ENCODE results near the gene IRAK2. TPM values are rescaled to one million over a fixed set of nuclear protein-coding genes. Genes with fewer than 3 reads are reported as not detected.
"Not testable (repeated sequence)": the region's sequence is repeated elsewhere in the genome, so short reads cannot be mapped to it uniquely, and the experiment has no call there.

Gene IRAK2, protein sequence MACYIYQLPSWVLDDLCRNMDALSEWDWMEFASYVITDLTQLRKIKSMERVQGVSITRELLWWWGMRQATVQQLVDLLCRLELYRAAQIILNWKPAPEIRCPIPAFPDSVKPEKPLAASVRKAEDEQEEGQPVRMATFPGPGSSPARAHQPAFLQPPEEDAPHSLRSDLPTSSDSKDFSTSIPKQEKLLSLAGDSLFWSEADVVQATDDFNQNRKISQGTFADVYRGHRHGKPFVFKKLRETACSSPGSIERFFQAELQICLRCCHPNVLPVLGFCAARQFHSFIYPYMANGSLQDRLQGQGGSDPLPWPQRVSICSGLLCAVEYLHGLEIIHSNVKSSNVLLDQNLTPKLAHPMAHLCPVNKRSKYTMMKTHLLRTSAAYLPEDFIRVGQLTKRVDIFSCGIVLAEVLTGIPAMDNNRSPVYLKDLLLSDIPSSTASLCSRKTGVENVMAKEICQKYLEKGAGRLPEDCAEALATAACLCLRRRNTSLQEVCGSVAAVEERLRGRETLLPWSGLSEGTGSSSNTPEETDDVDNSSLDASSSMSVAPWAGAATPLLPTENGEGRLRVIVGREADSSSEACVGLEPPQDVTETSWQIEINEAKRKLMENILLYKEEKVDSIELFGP
- total RNA-seq (2014; rRNA removed; shearing (Covaris generic); ENCODE audit: low replicate concordance) = 5.0 and 6.1 TPM in 2 replicates

DNA sequence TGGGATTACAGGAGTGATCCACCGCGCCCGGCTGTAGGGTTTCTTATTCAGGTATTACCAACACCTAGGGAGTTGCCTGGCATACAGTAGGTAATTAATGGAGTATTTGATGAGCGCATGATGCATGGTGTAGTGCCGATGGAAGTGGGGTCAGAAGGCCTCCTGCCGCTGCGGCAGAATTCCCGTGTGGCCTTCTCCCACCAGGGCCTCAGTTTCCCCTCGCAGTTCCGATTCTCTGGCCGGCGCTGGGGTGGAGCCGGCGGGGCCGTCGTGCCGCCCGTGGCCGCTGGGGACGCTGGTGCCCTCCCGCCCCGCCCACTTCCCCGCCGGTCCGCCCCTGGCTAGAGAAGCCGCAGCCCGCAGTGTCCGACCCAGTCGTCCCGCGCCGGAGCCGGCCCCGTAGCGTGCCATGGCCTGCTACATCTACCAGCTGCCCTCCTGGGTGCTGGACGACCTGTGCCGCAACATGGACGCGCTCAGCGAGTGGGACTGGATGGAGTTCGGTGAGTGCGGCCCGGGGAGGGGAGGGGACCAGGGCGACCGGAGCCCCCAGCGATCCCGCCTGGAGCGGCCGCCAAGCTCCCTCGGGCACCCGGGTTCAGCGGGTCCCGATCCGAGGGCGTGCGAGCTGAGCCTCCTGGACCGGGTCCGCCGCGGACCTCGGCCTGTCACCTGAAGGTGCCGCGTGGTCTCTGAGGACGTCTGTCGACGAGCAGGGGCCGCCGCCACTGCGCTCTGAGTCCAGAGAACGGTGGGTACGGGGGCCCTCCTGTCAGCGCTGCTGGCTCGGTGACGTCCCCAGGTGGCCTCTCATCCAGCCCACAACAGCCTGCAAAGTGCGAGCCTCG lies at the start of gene IRAK2:
Gene IRAK2, plus strand, starts transcription at position 374 of the 848 bp plus-strand sequence. Its CDS starts 36 bp downstream, at position 410.
- Histone ChIP-seq H3K9me3 (no peaks in the 10 kb centered on the region), H3K4me3 (peak within 1 kb of the TSS; percentile 71), H3K36me3 (no peaks in the 10 kb centered on the region), H3K27me3 (no peaks in the 10 kb centered on the region)
- peak; percentile 68 for DNase-seq

DNA sequence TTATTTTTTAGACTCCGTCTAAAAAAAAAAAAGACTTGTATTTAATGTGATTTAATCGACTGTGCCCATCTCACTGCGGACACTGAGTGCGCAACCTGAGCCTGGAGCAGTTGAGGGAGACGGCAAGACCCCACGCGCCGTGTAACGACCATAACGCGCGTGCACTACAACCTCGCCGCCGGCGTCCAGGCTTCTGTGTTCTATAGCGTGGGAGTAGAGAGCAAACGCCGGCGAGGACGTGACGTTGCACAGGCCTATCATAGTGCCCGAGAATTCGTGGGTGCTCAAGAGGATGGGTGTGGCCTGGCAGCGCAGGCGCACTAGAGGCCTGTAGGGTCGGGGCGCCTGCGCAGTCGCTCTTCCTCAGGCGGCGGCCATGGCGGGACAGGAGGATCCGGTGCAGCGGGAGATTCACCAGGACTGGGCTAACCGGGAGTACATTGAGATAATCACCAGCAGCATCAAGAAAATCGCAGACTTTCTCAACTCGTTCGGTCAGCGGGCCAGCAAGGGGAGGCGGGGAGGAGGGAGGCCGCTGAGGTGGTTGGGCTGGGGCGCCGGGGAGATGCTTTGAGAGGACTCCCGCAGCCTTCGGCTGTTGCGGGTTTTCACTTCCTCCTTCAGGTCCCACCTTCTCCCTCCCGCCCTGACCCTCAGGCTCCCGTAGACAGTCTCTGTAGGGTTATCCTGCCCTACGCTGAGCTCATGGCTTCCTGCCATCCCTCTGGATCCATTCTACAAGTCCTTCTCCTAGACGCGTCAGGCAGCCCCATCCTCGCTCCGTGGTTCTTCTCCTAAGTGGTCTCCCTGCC lies 49.2 kb upstream of the IRAK2 start, which contains the start of gene BRK1:
Gene BRK1, plus strand, starts transcription at position 350 of the 812 bp plus-strand sequence. Its CDS starts 27 bp downstream, at position 377.
- peak; percentile 91 for DNase-seq
- no peaks in the 10 kb centered on the region for H3K9me3 ChIP-seq
- H3K4me3 ChIP-seq = peak within 1 kb of the TSS; percentile 79
- H3K27me3 ChIP-seq = no peaks in the 10 kb centered on the region
- no peaks in the 10 kb centered on the region for H3K36me3 ChIP-seq

DNA sequence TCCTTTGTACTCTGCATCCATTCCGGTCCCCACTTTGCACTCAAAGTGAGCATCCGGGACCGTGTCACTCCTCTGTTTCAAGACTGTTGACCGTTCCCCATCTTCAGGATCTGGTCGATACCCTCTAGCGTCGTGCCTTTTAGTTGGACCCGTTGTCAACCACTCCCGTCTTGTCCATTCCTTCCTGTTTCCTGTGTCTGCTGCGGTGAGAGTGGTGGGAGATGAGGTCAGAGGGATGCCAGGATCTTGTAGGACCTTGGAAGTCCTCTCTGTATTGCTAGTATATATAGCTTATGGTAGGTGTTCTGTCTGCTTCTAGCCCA lies 48.6 kb upstream of the IRAK2 start:
- H3K9me3 ChIP-seq = no peaks in the 10 kb centered on the region
- peak; percentile 17 for DNase-seq
- peak overlapping the region; percentile 79 for H3K4me3 ChIP-seq
- no peaks in the 10 kb centered on the region for H3K27me3 ChIP-seq
- no peaks in the 10 kb centered on the region for H3K36me3 ChIP-seq

DNA sequence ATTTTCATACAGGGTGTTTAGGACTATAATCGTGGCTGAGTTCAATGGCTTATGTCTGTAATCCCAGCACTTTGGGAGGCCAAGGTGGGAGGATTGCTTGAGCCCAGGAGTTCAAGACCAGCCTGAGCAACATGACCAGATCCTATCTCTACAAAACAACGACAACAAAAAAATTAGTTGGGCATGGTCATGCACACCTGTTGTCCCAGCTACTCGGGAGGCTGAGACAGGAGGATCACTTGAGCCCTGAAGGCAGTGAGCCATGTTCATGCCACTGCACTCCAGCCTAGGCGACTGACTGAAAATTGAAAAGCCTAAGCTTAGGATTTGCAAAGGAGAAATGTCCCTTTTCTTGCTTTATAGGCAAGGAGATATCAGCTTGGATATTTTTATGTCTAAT lies 47.8 kb upstream of the IRAK2 start:
- no peaks in the 10 kb centered on the region for H3K9me3 ChIP-seq
- H3K27me3 ChIP-seq = no peaks in the 10 kb centered on the region
- DNase-seq = no peak
- no peaks in the 10 kb centered on the region; the same call in 1 of the 2 replicates for H3K36me3 ChIP-seq
- peak overlapping the region; percentile 79 for H3K4me3 ChIP-seq

DNA sequence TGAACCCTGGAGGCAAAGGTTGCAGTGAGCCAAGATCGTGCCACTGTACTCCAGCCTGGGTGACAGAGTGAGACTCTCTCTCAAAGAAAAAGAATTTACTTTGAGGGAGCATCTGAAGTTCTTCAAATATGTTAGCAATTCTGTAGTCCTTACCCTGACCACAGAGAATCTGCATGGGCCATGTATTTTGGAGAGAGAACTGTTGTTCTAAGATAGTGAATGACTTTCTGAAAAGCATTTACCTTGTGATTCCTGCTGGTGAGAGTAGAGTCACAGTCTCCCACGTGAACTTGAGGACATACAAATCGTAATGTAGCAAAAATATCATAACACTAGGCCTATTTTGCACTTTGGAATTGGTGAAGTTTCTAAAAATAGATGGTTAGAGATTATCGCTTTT lies 45.3 kb upstream of the IRAK2 start:
- peaks cover 2% of the 10 kb centered on the region; the same call in 1 of the 2 replicates for H3K36me3 ChIP-seq
- H3K9me3 ChIP-seq = no peaks in the 10 kb centered on the region
- H3K27me3 ChIP-seq = no peaks in the 10 kb centered on the region
- no peak overlapping the region for H3K4me3 ChIP-seq
- DNase-seq = no peak

DNA sequence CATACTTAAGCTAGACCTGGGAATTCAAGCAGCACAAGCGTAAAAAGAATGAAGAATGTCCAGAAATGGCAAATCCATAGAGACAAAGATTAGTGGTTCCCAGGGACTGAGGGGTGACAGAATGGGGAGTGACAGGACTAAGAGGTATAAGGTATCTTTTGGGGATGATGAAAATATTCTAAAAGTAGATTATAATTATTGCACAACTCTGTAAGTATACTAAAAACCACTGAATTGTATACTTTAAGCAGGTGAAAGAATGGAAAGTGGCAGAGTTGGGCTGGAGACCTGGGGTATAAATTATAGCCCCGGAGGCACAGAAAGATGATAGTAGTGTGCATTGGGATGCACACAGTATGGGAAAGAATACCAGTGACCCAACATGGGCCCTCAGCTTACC lies 43.7 kb upstream of the IRAK2 start:
- H3K27me3 ChIP-seq = no peaks in the 10 kb centered on the region
- DNase-seq = no peak
- no peak overlapping the region for H3K4me3 ChIP-seq
- no peaks in the 10 kb centered on the region for H3K9me3 ChIP-seq
- H3K36me3 ChIP-seq = peaks cover 7% of the 10 kb centered on the region; the same call in 1 of the 2 replicates

DNA sequence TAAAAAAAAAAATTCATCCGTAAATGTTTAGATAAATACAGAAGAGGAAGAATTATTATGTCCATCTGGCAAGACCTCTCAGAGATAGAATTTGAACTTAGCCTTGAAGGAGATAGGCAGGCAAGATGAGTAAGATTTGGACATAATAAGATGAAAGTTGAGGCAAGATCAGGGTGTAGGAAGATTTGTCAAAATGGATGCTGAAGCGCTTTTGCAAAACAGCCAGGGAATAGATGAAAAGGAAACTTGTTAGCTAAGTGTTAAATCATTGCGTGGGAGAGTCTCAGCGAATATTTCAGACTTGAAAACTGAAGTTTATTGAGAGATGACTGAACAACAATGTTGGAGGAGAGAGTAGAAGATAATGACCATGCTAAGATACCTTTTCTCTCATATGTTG lies 42.0 kb upstream of the IRAK2 start:
- Histone ChIP-seq H3K36me3 (peaks cover 11% of the 10 kb centered on the region; the same call in 1 of the 2 replicates), H3K4me3 (no peak overlapping the region), H3K27me3 (no peaks in the 10 kb centered on the region), H3K9me3 (no peaks in the 10 kb centered on the region)
- DNase-seq = no peak

DNA sequence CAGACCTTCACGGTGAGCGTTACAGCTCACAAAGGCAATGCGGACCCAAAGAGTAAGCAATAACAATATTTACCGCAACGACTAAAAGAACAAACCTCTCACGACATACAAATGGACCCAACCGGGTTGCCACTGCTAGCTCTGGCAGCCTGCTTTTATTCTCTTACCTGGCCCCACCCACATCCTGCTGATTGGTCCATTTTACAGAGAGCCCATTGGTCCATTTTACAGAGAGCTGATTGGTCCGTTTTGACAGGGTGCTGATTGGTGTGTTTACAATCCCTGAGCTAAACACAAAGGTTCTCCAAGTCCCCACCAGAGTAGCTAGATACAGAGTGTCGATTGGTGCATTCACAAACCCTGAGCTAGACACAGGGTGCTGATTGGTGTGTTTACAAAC lies 28.8 kb upstream of the IRAK2 start:
- not testable (repeated sequence) for H3K27me3 ChIP-seq, DNase-seq, H3K36me3 ChIP-seq, H3K9me3 ChIP-seq, H3K4me3 ChIP-seq

DNA sequence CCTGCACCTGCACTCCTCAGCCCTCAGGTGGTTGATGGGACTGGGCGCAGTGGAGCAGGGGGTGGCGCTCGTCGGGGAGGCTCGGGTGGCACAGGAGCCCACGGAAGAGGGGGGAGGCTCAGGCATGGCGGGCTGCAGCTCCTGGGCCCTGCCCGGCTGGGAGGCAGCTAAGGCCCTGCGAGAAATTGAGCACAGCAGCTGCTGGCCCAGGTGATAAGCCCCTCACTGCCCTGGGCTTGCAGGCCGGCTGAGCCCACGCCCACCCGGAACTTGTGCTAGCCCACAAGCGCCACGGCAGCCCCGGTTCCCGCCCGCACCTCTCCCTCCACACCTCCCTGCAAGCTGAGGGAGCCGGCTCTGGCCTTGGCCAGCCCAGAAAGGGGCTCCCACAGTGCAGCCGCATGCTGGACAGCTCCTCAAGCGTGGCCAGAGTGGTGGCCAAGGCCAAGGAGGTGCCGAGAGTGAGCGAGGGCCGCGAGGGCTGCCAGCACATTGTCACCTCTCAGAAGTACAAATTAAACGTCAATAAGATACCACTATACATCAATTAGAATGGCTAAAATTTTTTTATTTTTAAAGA lies 28.2 kb upstream of the IRAK2 start:
- no peaks in the 10 kb centered on the region for H3K27me3 ChIP-seq
- H3K9me3 ChIP-seq = no peaks in the 10 kb centered on the region
- no peak for DNase-seq
- no peak overlapping the region for H3K4me3 ChIP-seq
- H3K36me3 ChIP-seq = no peaks in the 10 kb centered on the region

DNA sequence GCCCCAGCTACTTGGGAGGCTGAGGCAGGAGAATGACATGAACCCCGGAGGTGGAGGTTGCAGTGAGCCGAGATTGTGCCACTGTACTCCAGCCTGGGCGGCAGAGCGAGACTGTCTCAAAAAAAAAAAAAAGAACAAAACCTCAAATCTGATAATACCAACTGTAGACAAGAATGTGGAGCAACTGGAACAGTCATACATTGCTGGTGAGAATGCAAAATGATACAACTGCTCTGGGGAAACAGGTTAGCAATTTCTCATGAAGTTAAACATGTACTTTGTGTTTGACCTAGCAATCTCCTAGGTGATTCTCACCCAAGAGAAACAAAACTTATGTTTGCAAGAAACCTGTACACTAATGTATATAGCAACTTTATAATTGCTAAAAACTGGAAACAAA lies 27.5 kb upstream of the IRAK2 start:
- Histone ChIP-seq H3K27me3 (no peaks in the 10 kb centered on the region), H3K36me3 (no peaks in the 10 kb centered on the region), H3K4me3 (no peak overlapping the region), H3K9me3 (no peaks in the 10 kb centered on the region)
- DNase-seq = no peak

DNA sequence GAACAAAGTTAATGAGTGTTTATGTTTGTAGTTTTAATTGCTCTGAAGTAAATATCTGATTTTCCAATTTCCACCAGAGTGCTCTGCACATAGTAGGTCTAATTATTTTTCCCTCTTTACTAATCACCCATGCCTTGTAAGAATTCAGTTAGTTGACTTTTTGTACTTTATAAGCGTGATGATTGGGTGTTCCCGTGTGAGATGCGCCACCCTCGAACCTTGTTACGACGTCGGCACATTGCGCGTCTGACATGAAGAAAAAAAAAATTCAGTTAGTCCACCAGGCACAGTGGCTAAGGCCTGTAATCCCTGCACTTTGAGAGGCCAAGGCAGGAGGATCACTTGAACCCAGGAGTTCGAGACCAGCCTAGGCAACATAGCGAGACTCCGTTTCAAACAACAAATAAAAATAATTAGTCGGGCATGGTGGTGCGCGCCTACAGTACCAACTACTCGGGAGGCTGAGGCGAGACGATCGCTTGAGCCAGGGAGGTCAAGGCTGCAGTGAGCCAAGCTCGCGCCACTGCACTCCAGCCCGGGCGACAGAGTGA lies 23.6 kb upstream of the IRAK2 start:
- DNase-seq = no peak
- no peaks in the 10 kb centered on the region for H3K36me3 ChIP-seq
- H3K9me3 ChIP-seq = no peaks in the 10 kb centered on the region
- peak overlapping the region; percentile 74 for H3K4me3 ChIP-seq
- no peaks in the 10 kb centered on the region for H3K27me3 ChIP-seq

DNA sequence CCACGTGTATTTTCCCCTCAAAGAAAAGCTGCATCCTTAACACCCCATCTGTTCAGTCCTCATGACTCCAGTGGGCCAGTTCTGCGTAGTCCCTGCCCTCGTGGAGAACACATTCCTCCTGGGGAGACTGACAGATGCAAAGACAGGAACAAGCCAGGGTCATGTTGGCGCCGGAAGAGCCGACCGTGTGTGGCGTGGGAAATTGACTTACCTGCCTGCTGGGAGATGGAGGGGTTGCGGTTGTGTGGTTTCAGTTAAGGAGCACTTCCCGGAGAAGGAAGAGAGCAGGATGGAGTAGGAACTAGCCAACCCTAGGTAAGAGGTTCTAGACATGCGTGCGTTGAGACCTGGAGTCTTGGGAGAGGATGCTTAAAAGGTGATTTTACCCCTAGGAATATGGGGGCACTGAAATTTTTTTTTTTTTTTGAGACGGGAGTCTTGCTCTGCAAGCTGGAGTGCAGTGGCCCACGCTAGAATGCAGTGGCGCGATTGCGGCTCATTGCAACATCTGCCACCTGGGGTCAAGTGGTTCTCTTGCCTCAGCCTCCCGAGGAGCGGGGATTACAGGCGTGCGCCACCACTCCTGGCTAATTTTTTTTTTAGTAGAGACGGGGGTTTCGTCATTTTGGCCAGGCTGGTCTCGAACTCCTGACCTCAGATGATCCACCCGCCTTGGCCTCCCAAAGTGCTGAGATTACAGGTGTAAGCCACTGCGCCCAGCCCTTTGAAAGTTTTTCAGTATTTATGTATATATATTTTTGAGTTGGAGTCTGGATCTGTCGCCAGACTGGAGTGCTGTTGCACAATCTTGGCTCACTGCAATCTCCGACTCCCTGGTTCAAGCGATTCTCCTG lies 21.8 kb upstream of the IRAK2 start:
- Histone ChIP-seq H3K9me3 (no peaks in the 10 kb centered on the region), H3K27me3 (no peaks in the 10 kb centered on the region), H3K4me3 (peak overlapping the region; percentile 74), H3K36me3 (no peaks in the 10 kb centered on the region)
- no peak for DNase-seq

DNA sequence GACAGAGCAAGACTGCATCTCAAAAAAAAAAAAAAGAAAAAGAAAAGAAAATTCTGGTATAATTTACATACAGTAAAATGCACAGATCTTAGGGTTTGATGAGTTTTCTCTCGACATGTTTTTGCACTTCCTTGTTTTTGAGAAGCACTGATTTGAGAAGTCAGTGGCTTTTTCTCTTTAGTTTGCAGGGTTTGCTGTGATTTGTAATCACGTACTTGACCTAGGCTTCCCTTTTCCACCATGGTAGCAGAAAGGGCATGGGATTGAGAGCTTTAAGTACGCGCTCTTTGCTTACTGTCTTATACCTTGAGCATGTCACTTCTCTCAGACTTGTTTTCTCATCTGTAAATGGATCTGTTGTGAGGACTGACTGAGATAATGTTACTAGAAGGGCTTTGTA lies 19.0 kb upstream of the IRAK2 start:
- H3K36me3 ChIP-seq = peaks cover 4% of the 10 kb centered on the region

DNA sequence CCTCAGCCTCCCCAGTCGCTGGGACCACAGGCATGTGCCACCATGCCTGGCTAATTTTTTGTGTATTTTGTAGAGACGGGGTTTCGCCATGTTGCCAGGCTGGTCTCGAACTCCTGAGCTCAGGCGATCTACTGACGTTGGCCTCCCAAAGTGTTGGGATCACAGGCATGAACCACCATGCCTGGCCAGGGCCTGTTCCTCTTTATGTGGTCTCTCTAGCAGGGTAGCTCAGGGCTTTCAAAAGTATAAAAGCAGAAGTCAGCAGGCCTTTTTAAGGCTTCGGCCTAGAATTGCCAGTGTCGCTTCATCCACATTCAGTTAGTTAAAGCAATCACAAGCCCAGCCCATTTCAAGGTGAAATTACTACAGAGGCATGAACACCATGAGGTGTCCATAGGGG lies 15.5 kb upstream of the IRAK2 start:
- Histone ChIP-seq H3K27me3 (no peaks in the 10 kb centered on the region), H3K4me3 (no peak overlapping the region), H3K36me3 (peaks cover 11% of the 10 kb centered on the region), H3K9me3 (no peaks in the 10 kb centered on the region)
- DNase-seq = no peak

More for the DNA sequence above, 19.0 kb upstream of the IRAK2 start:
- Histone ChIP-seq H3K9me3 (no peaks in the 10 kb centered on the region), H3K4me3 (no peak overlapping the region), H3K27me3 (no peaks in the 10 kb centered on the region)
- DNase-seq = no peak

DNA sequence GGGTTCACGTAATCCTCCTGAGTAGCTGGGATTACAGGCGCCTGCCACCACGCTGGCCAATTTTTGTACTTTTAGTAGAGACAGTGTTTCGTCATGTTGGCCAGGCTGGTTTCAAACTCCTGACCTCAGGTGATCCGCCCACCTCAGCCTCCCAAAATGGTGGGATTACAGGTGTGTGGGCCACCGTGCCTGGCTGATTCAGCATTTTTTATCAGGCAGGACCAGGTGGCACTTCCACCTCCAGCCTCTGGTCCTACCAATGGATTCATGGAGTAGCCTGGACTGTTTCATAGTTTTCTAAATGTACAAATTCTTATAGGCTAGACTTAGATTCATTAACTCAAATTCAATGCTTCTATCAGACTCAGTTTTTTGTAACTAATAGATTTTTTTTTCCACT lies 13.7 kb upstream of the IRAK2 start:
- Histone ChIP-seq H3K4me3 (no peak overlapping the region), H3K9me3 (no peaks in the 10 kb centered on the region), H3K36me3 (peaks cover 11% of the 10 kb centered on the region), H3K27me3 (no peaks in the 10 kb centered on the region)
- no peak for DNase-seq

Data from MG63 (cell line).